Calu3 (cell line): Measurements from ENCODE around the gene LAMTOR1. TPM values are rescaled to one million over a fixed set of nuclear protein-coding genes. Genes with fewer than 3 reads are reported as not detected.

Source experiments
- BruUV-seq: library from RNA; stranded (reverse); fragments of 400-500 nt; replicated peaks from 2 replicates; lab custom pipeline; 2021; lab: Mats Ljungman, UMichigan
- CTCF ChIA-PET: fragments of 300-600 bp; sonication (Branson Sonifier 250); formaldehyde crosslinking; loops from one replicate; lab custom pipeline; 2022; ENCODE audit warnings: antibody characterized with exemption; lab: Charles Lee
- DNase-seq: peaks from one replicate; pipeline ENCODE4 v3.0.0; 2022
- H3K27ac Mint-ChIP-seq: one replicate; pipeline ENCODE4 v1.8.0; 2022; ENCODE audit warnings: mixed read lengths; ENCODE audit not compliant: unreplicated experiment
- H3K27me3 Mint-ChIP-seq: one replicate; pipeline ENCODE4 v1.8.0; 2022; ENCODE audit warnings: mixed read lengths; ENCODE audit not compliant: unreplicated experiment
- H3K36me3 Mint-ChIP-seq: one replicate; pipeline ENCODE4 v1.8.0; 2022; ENCODE audit warnings: mild to moderate bottlenecking, moderate library complexity, mixed read lengths; ENCODE audit not compliant: insufficient read depth, unreplicated experiment
- H3K4me1 Mint-ChIP-seq: one replicate; pipeline ENCODE4 v1.8.0; 2022; ENCODE audit warnings: mild to moderate bottlenecking, low read depth, mixed read lengths; ENCODE audit not compliant: unreplicated experiment
- H3K4me3 Mint-ChIP-seq: one replicate; pipeline ENCODE4 v1.8.0; 2022; ENCODE audit warnings: mild to moderate bottlenecking, low read depth, moderate library complexity, mixed read lengths; ENCODE audit not compliant: unreplicated experiment
- H3K9me3 Mint-ChIP-seq: one replicate; pipeline ENCODE4 v1.8.0; 2022; ENCODE audit warnings: low read depth, mixed read lengths; ENCODE audit not compliant: unreplicated experiment
- intact Hi-C: fragments of 100-400 bp; cut with micrococcal nuclease; formaldehyde crosslinking; loops from one replicate; pipeline ENCODE4 v1.10.0; 2022; ENCODE audit not compliant: unreplicated experiment
- total RNA-seq: library from RNA; stranded (reverse); gene quantifications from 2 replicates; pipeline ENCODE4 v1.2.3, GENCODE V29; 2022
- TF ChIP-seq, protein P1 (sequence below): fragments of 200-600 bp; IDR thresholded peaks from one replicate; pipeline ENCODE4 v1.8.0; 2022; ENCODE audit warnings: antibody characterized with exemption; ENCODE audit not compliant: unreplicated experiment

Gene LAMTOR1
- total RNA-seq, 1 experiment from 2014 or later, result 67.1 TPM

DNA sequence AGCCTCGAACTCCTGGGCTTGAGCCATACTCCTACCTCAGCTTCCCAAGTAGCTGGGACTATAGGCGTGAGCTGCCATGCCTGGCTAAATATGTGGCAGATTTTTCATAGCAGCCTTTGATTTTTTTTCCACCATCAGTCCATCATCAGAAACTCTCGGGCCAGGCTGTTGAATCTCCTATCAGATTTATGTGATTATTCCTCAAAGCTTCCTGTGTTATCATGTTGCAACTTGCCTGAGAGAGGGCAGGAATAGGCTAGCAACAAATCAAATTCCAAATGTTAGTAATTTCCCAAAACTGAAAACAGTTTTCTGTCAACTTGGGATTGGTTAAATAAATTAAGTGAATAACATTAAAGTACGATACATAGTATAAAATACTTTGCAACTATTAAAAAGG, 19.0 kb downstream of the LAMTOR1 start:
- intact Hi-C loops, result no loop called here
- no TSS peak for BruUV-seq

DNA sequence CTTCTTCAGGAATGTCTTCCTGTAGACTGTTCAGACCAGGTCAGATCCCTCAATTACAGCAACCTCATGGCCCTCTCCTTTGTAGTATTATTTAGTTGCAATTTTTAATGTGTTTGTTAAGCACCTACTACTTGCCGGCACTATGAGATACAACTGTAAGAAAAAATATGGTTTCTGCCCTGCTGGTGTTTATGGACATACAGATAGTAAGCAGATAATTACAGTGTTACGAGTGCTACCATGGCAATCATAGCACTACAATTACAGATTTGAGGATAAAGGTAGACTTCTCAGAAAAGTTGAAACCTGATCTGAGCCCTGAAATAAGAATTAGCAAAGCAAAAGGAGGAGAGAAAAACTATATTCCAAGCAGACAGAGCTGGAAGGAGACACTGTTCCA, 19.7 kb downstream of the LAMTOR1 start:
- intact Hi-C loops, result no loop called here
- peaks cover 27% of the 10 kb centered on the region for H3K36me3 Mint-ChIP-seq
- BruUV-seq, result no TSS peak
- no peaks in the 10 kb centered on the region for H3K27me3 Mint-ChIP-seq
- CTCF ChIA-PET, result no interaction called here
- H3K4me3 Mint-ChIP-seq, result no peak overlapping the region
- peak overlapping the region; percentile 30 for H3K27ac Mint-ChIP-seq
- DNase-seq, result no peak
- TF ChIP-seq, protein P1, sequence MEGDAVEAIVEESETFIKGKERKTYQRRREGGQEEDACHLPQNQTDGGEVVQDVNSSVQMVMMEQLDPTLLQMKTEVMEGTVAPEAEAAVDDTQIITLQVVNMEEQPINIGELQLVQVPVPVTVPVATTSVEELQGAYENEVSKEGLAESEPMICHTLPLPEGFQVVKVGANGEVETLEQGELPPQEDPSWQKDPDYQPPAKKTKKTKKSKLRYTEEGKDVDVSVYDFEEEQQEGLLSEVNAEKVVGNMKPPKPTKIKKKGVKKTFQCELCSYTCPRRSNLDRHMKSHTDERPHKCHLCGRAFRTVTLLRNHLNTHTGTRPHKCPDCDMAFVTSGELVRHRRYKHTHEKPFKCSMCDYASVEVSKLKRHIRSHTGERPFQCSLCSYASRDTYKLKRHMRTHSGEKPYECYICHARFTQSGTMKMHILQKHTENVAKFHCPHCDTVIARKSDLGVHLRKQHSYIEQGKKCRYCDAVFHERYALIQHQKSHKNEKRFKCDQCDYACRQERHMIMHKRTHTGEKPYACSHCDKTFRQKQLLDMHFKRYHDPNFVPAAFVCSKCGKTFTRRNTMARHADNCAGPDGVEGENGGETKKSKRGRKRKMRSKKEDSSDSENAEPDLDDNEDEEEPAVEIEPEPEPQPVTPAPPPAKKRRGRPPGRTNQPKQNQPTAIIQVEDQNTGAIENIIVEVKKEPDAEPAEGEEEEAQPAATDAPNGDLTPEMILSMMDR, result no peak
- H3K4me1 Mint-ChIP-seq, result peaks cover 11% of the 10 kb centered on the region
- H3K9me3 Mint-ChIP-seq, result no peaks in the 10 kb centered on the region

More for the DNA sequence above, 19.0 kb downstream of the LAMTOR1 start:
- no peak overlapping the region for H3K4me3 Mint-ChIP-seq
- H3K4me1 Mint-ChIP-seq, result peaks cover 7% of the 10 kb centered on the region
- CTCF ChIA-PET, result interaction anchor here (0.8 kb wide), 1 partner anchor 70 kb away, joined by 5 read pairs; no protein-coding TSS in a partner anchor
- no peak for DNase-seq
- H3K36me3 Mint-ChIP-seq, result peaks cover 21% of the 10 kb centered on the region
- TF ChIP-seq, protein P1, result no peak
- no peaks in the 10 kb centered on the region for H3K9me3 Mint-ChIP-seq
- H3K27ac Mint-ChIP-seq, result no peak overlapping the region
- no peaks in the 10 kb centered on the region for H3K27me3 Mint-ChIP-seq

DNA sequence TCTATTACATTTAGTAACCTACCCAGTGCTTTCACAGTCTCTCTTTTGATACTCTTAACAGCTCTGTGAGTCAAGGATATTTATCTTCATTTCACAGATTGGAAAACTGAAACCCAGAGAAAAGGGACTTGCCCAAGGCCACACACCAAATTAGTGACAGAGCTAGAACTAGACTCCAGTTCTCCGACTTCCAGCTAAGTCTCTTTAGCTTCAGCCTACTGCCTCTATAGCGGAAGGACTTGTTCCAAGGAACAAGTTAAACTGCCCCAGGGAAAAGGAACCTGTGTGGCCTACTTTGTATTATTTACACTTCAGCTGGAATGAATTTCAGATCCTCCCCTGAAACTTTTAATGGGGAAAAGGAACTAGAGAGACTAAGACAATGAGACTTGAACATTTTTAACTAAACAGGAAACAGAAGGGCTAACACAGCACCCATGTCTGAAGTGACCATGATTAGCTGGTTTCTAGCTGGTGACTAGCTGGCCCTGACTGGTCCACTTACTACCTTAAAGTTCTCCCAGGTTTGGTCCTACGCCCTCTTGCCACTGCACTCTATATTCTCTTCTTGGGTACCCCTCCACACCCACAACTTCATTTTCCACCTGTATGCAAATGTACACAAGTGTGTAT, 21.2 kb downstream of the LAMTOR1 start:
- no peak for DNase-seq
- peaks cover 27% of the 10 kb centered on the region for H3K36me3 Mint-ChIP-seq
- TF ChIP-seq, protein P1, result no peak
- peak overlapping the region; percentile 87 for H3K4me3 Mint-ChIP-seq
- intact Hi-C loops, result no loop called here
- no peaks in the 10 kb centered on the region for H3K9me3 Mint-ChIP-seq
- H3K4me1 Mint-ChIP-seq, result peaks cover 18% of the 10 kb centered on the region
- H3K27me3 Mint-ChIP-seq, result no peaks in the 10 kb centered on the region
- peak overlapping the region; percentile 94 for H3K27ac Mint-ChIP-seq
- CTCF ChIA-PET, result interaction anchor here (0.6 to 1.3 kb wide), 3 partner anchors 10 to 57 kb away, joined by 3 read pairs; no protein-coding TSS in a partner anchor
- BruUV-seq, result no TSS peak

DNA sequence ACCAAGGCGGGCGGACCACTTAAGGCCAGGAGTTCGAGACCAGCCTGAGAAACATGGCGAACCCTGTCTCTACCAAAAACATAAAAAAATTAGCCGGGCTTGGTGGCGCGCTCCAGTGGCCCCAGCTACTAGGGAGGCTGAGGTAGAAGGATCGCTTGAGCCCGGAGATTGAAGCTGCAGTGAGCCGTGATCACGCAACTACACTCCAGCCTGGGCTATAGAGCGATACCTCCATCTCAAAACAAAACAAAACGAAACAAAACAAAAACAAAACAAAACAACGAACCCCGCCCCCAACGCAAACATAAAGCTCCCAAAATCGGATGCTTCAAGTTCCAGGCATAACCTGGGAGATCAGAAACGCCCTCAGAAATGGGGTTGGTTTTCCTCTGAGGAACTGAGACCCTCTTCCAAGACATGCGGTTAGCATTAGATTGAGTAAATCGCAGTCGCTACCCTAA, 21.9 kb downstream of the LAMTOR1 start:
- no peaks in the 10 kb centered on the region for H3K27me3 Mint-ChIP-seq
- TF ChIP-seq, protein P1, result no peak
- H3K4me3 Mint-ChIP-seq, result peak overlapping the region; percentile 87
- no peaks in the 10 kb centered on the region for H3K9me3 Mint-ChIP-seq
- peaks cover 22% of the 10 kb centered on the region for H3K4me1 Mint-ChIP-seq
- intact Hi-C loops, result no loop called here
- peak overlapping the region; percentile 94 for H3K27ac Mint-ChIP-seq
- CTCF ChIA-PET, result interaction anchor here (0.6 to 1.3 kb wide), 2 partner anchors 10 to 56 kb away, joined by 3 read pairs; no protein-coding TSS in a partner anchor
- H3K36me3 Mint-ChIP-seq, result peaks cover 27% of the 10 kb centered on the region
- no peak for DNase-seq
- BruUV-seq, result TSS peak; percentile 58
